GM06990 (cell line): ENCODE data around the gene CARM1.
A peak's percentile ranks its signal among the peaks of the same experiment; 100 is the strongest.
"Not testable (repeated sequence)": the region's sequence is repeated elsewhere in the genome, so short reads cannot be mapped to it uniquely, and the experiment has no call there.

Experiments used
- DNase-seq: peaks from one replicate; pipeline ENCODE4 v3.0.0-alpha.2; 2011; ENCODE audit not compliant: insufficient read length; ENCODE audit errors: extremely low read depth
- H3K27me3 ChIP-seq: replicated peaks from 2 replicates; pipeline ENCODE4 v1.6.0; 2011; ENCODE audit warnings: low read length; ENCODE audit not compliant: control insufficient read depth, insufficient read depth
- H3K36me3 ChIP-seq: 2 replicates; pipeline ENCODE4 v1.5.1; 2011; ENCODE audit warnings: low read length; ENCODE audit not compliant: control insufficient read depth, insufficient read depth
- H3K4me3 ChIP-seq: replicated peaks from 2 replicates; pipeline ENCODE4 v1.5.1; 2011; ENCODE audit warnings: low read depth, mild to moderate bottlenecking, control low read depth, low read length
- TF ChIP-seq, protein P1 (sequence below): IDR thresholded peaks from 2 replicates; pipeline ENCODE4 v1.5.1; 2011; ENCODE audit warnings: low read length, control low read depth, mild to moderate bottlenecking, inconsistent platforms; ENCODE audit not compliant: insufficient read depth, poor library complexity, severe bottlenecking

CARM1 gene

DNA sequence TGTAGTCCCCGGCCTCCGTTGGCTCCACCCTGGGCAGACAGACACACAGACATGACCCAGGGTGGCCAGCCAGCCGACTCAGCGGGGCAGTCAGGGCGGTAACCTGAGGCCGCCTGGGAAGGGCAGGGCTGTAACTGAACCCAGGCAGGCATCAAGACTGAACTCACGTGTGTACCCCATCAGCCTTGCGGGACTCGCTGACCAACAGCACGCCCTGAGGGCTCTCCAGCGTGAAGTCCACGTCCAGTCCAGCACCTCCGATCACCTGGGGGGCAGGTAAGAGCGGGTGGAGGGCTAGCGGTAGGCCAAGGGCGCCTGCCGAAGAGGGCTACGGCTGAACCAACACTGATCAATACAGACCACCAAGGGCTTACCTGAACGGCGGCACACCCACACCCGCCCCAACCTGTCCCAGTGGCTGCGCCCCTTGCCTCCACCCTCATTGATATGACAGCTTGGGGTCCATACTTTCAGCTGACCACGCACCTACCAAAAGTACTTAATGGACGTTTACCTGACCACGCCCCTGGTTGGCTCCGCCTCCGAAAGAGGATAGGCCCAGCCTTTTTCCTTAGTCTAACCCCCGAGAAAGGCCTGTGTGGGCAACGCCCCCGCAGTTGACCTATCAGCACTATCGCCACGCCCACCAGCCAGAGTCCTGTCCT lies 36.1 kb upstream of the CARM1 start:
- TF ChIP-seq, protein P1, sequence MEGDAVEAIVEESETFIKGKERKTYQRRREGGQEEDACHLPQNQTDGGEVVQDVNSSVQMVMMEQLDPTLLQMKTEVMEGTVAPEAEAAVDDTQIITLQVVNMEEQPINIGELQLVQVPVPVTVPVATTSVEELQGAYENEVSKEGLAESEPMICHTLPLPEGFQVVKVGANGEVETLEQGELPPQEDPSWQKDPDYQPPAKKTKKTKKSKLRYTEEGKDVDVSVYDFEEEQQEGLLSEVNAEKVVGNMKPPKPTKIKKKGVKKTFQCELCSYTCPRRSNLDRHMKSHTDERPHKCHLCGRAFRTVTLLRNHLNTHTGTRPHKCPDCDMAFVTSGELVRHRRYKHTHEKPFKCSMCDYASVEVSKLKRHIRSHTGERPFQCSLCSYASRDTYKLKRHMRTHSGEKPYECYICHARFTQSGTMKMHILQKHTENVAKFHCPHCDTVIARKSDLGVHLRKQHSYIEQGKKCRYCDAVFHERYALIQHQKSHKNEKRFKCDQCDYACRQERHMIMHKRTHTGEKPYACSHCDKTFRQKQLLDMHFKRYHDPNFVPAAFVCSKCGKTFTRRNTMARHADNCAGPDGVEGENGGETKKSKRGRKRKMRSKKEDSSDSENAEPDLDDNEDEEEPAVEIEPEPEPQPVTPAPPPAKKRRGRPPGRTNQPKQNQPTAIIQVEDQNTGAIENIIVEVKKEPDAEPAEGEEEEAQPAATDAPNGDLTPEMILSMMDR = no peak
- H3K36me3 ChIP-seq = peaks cover 19% of the 10 kb centered on the region
- no peak for DNase-seq
- peak overlapping the region; percentile 12 for H3K4me3 ChIP-seq
- H3K27me3 ChIP-seq = no peaks in the 10 kb centered on the region

DNA sequence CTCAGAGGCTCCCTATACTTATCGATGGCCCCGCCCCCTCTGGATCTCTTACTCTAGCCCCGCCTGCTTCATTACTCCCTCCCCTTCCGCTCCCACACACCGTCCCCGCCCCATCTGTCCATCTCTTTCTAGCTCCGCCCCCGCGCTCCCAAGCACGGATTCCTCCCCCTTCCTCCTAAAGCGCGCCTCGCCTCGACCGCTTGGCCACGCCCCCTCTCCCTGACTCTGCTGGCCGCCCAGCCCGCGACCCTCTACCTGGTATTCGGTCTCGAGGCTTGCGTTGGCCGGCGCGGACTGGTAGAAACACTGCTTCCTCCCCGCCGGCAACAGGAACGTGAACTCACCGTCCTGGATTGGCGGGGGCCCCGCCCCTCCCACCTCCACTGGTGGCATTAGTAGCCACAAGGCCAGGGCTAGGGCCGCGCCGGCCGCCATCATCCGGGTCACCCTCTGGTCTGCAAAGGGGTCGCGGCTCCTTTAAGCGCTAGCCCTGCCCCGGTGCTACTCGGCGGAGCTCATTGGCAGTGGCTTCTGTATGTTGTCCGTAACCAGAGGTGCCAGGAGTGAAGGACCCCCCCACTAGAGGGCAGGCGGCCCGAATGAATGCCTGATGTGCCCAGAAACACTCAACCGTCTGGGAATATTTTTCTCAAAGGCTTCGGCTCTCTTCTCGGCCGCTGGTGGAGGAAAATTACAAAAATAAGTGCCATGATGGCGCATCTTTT lies 35.4 kb upstream of the CARM1 start, which contains the start of gene TMED1:
TMED1 (minus strand) TSS at position 459 of the 725 bp plus-strand sequence; CDS start at position 438, 21 bp downstream.
- Histone ChIP-seq H3K36me3 (peaks cover 16% of the 10 kb centered on the region), H3K27me3 (no peaks in the 10 kb centered on the region), H3K4me3 (peak within 1 kb of the TSS; percentile 79)
- TF ChIP-seq, protein P1 = peak; percentile 8
- peak; percentile 93 for DNase-seq

DNA sequence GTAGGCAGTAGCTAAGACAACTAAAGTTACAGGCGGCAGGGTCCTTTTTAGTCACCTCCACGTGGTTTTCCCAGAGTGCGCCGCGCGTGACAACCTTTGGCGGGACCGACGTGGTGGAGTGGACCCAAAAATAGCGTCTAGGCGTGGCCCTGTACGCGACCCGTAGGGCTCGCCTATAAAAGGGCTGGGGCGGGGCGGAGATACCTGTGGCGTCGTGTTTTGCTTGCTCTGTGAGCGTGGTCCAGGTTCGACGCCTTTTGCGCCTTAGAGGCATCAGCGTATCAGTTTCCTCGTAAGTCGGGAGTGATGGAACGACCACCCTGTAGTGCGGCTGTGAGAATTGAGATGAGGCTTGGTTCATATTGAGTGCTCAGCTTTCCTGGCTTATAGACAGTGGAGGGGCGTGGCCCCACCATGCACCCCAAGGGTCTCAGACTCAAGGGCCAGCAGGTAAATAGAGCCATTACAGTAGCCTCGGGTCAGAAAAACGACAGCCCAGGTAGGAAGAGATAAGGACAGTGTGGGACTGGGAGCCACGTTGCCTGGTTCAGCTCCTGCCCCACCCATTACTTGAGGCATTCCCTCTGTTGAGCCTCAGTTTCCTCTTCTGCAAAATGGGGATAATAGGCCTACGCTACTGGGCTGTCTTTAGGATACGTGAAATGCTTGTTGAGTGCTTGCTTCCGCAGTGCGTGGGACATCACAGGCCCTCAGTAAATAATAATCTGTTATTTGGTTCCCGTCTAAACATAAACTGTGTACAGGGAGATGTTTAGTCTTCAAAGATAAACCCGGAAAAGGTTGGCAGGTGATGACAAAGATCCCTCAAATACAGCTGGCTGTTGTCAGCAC lies 34.6 kb upstream of the CARM1 start:
- H3K4me3 ChIP-seq = peak overlapping the region; percentile 79
- peaks cover 12% of the 10 kb centered on the region for H3K36me3 ChIP-seq
- TF ChIP-seq, protein P1 = no peak
- DNase-seq = peak; percentile 88
- no peaks in the 10 kb centered on the region for H3K27me3 ChIP-seq

DNA sequence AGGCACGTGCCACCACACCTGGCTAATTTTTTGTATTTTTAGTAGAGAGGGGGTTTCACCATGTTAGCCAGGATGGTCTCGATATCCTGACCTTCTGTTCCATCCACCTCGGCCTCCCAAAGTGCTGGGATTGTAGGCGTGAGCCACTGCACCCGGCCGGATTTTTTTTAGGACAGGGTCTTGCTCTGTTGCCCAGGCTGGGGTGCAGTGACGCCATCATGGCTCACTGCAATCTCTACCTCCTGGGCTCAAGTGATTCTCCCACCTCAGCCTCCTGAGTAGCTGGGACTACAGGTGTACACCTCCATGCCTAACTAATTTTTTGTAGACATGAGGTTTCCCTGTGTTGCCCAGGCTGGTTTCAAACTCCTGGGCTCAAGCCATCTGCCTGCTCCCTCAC lies 33.7 kb upstream of the CARM1 start:
- peaks cover 11% of the 10 kb centered on the region for H3K36me3 ChIP-seq
- not testable (repeated sequence) for DNase-seq, H3K4me3 ChIP-seq, H3K27me3 ChIP-seq

DNA sequence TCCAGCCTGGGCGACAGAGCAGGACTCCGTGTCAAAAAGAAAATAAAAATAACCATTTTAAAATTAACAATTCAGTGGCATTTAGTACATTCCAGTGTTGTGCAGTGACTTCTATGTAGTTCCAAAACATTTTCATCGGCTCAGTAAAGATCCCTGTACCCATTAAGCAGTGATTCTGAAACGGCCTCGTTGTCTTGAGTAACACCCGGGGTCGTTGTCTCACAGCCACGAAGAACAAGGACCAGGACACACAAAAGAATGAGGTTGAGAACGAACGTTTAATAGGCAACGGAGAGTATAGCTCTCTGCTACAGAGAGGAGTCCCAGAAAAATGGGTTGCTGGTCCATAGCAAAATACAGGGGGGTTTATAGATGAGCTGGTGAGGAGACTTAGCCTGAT lies 33.0 kb upstream of the CARM1 start:
- Histone ChIP-seq H3K36me3 (peaks cover 6% of the 10 kb centered on the region), H3K4me3 (no peak overlapping the region)

More for the DNA sequence above, 33.0 kb upstream of the CARM1 start:
- no peak for DNase-seq
- TF ChIP-seq, protein P1 = no peak
- H3K27me3 ChIP-seq = no peaks in the 10 kb centered on the region
